NT2/D1 (cell line): ENCODE measurements around the gene ECM2.

Experiments
- SUZ12 ChIP-seq: IDR thresholded peaks from 2 replicates; pipeline ENCODE4 v1.6.1; 2011; ENCODE audit not compliant: insufficient read length, insufficient read depth; ENCODE audit errors: extremely low read depth
- YY1 ChIP-seq: IDR thresholded peaks from 2 replicates; pipeline ENCODE4 v1.6.1; 2011; ENCODE audit not compliant: insufficient read length, insufficient read depth

DNA sequence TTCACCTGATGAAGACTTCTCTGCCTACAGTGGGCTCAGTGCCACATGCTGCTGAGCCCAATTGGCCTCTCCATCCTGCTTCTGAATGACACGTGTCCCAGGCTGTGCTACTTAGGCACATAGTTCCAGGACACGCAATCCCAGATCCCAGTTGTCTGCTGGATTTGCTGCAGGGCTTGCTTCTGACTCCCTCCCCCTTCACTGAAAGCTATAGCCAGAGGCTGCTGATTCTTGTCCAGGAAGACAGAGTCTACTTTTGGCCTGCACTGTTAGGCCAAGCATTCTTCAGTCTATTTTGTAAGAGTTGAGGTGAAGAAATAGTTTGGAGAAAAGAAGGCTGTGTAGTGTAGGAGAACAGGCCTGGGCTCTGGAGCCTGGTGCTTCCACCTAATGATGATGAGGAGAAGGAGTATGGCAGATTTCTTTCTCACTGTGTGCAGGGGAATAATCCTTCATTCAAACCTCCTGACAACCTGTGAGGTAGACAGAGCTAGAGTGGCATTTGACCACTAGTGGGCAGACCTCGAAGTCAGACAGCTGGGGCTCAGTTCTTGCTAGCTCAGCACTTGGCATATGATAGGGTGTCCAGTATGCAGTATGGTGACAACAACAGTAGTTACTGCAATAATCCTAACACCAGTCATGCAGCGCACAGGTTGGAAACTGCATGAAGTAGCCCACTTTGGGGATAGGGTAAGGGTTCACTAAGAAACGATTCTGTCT is 34.0 kb downstream of the ECM2 start:
- no peak for TF ChIP-seq SUZ12
- no peak for TF ChIP-seq YY1
